Endothelial cell of umbilical vein (primary cell): ENCODE data around the gene PARD3B. TPM values are rescaled to one million over a fixed set of nuclear protein-coding genes. Genes with fewer than 3 reads are reported as not detected.

Source experiments
- BruUV-seq: library from RNA; stranded (reverse); fragments of 400-500 nt; replicated peaks from 2 replicates; lab custom pipeline; 2021; lab: Mats Ljungman, UMichigan
- CTCF ChIA-PET: fragments of 300-600, 350-600 bp; sonication (Branson Sonifier 250); formaldehyde crosslinking; loops from one replicate; lab custom pipeline; 2021; ENCODE audit warnings: antibody characterized with exemption, inconsistent platforms; lab: Charles Lee
- POLR2A ChIA-PET: fragments of 300-600, 350-600 bp; sonication (Branson Sonifier 250); formaldehyde crosslinking; loops from one replicate; lab custom pipeline; 2021; ENCODE audit warnings: antibody characterized with exemption, inconsistent platforms; lab: Charles Lee
- DNase-seq: peaks from one replicate; pipeline ENCODE4 v3.0.0-alpha.2; 2011; ENCODE audit warnings: low read depth, low spot score
- FAIRE-seq: peaks from 2 replicates; lab custom pipeline; 2011; peaks lifted over from hg19 to GRCh38; lab: Jason Lieb, UNC
- H2AFZ ChIP-seq: 2 replicates; pipeline ENCODE4 v1.6.0; 2012; ENCODE audit warnings: low read depth, low read length, control low read depth, inconsistent platforms
- H3K27ac ChIP-seq: 2 replicates; pipeline ENCODE4 v1.5.1; 2011; ENCODE audit warnings: low read depth, mild to moderate bottlenecking, control low read depth, low read length, moderate library complexity; ENCODE audit not compliant: insufficient read depth
- H3K27me3 ChIP-seq, 2 experiments: 2 replicates each; pipeline versions ENCODE4 v1.6.0 to v1.6.1; 2011; ENCODE audit warnings: low read length in 2 of 2, mixed read lengths in 1 of 2; ENCODE audit not compliant: control insufficient read depth in 2 of 2, insufficient read depth in 2 of 2
- H3K36me3 ChIP-seq, 2 experiments: 2 replicates in 1 of 2; 3 replicates in 1 of 2; pipeline ENCODE4 v1.5.1; 2011; ENCODE audit warnings: low read length in 2 of 2, mild to moderate bottlenecking in 1 of 2, moderate library complexity in 1 of 2; ENCODE audit not compliant: control insufficient read depth in 2 of 2, insufficient read depth in 2 of 2; ENCODE audit errors: extremely low read depth in 1 of 2
- H3K4me1 ChIP-seq: 3 replicates; pipeline ENCODE4 v1.5.1; 2011; ENCODE audit warnings: mild to moderate bottlenecking, low read length; ENCODE audit not compliant: control insufficient read depth, insufficient read depth; ENCODE audit errors: extremely low read depth
- H3K4me2 ChIP-seq: 2 replicates; pipeline ENCODE4 v1.6.1; 2011; ENCODE audit warnings: low read length, control low read depth, mixed read lengths; ENCODE audit not compliant: insufficient read depth
- H3K4me3 ChIP-seq, 3 experiments: fragments of 200-600 bp in 1 of 3; sonication (generic), shearing (Covaris generic) in 1 of 3; replicated peaks in 1 of 3; 2 replicates each; pipeline ENCODE4 v1.5.1; 2011 to 2016; ENCODE audit warnings: control low read depth in 3 of 3, low read length in 3 of 3, mild to moderate bottlenecking in 2 of 3, inconsistent platforms in 1 of 3, low read depth in 1 of 3, moderate library complexity in 1 of 3; ENCODE audit not compliant: insufficient read depth in 1 of 3
- H3K79me2 ChIP-seq: 2 replicates; pipeline ENCODE4 v1.6.0; 2012; ENCODE audit warnings: low read length, inconsistent platforms; ENCODE audit not compliant: control insufficient read depth, insufficient read depth
- H3K9ac ChIP-seq: replicated peaks from 2 replicates; pipeline ENCODE3; 2011; ENCODE audit warnings: low read length, control low read depth; ENCODE audit not compliant: insufficient read depth; ENCODE audit errors: extremely low read depth
- H3K9me1 ChIP-seq: replicated peaks from 3 replicates; pipeline ENCODE4 v1.6.0; 2011; ENCODE audit warnings: mild to moderate bottlenecking, low read length; ENCODE audit not compliant: control insufficient read depth, insufficient read depth; ENCODE audit errors: extremely low read depth
- H3K9me3 ChIP-seq: replicated peaks from 2 replicates; pipeline ENCODE4 v1.5.1; 2012; ENCODE audit warnings: low read length, inconsistent platforms; ENCODE audit not compliant: control insufficient read depth, insufficient read depth
- H4K20me1 ChIP-seq: replicated peaks from 2 replicates; pipeline ENCODE3; 2011; ENCODE audit warnings: mild to moderate bottlenecking, low read length; ENCODE audit not compliant: control insufficient read depth, insufficient read depth; ENCODE audit errors: extremely low read depth
- CTCF ChIP-seq, 2 donors: IDR thresholded peaks; 1 replicate in 1 of 2; 2 replicates in 1 of 2; pipeline ENCODE4 v1.5.1; 2011; ENCODE audit warnings: low read length in 2 of 2, mild to moderate bottlenecking in 2 of 2, moderate library complexity in 2 of 2, control low read depth in 1 of 2, inconsistent platforms in 1 of 2, low read depth in 1 of 2; ENCODE audit not compliant: insufficient read depth in 1 of 2; ENCODE audit errors: extremely low read depth in 1 of 2
- EZH2 ChIP-seq: IDR thresholded peaks from 2 replicates; pipeline ENCODE4 v1.6.1; 2012; ENCODE audit warnings: borderline replicate concordance, low read depth, mild to moderate bottlenecking, moderate library complexity, low read length, inconsistent platforms; ENCODE audit not compliant: severe bottlenecking
- FOS ChIP-seq: IDR thresholded peaks from 2 replicates; pipeline ENCODE4 v1.6.1; 2011; ENCODE audit warnings: mild to moderate bottlenecking, low read length, moderate library complexity, borderline replicate concordance; ENCODE audit not compliant: insufficient read depth
- JUN ChIP-seq: IDR thresholded peaks from 2 replicates; pipeline ENCODE4 v1.6.1; 2011; ENCODE audit warnings: borderline replicate concordance, low read depth; ENCODE audit not compliant: insufficient read length, insufficient read depth
- POLR2AphosphoS5 ChIP-seq: IDR thresholded peaks from 2 replicates; pipeline ENCODE4 v1.6.1; 2012; ENCODE audit warnings: low read depth, mild to moderate bottlenecking, control low read depth, low read length, moderate library complexity; ENCODE audit not compliant: insufficient read depth
- dilution Hi-C: fragments of 300-500 bp; cut with MboI; formaldehyde crosslinking; loops from one replicate; pipeline ENCODE4 v1.15.0; 2019; ENCODE audit warnings: low sequenced_read_pairs; ENCODE audit not compliant: extremely low pct_ligation_motif_present
- intact Hi-C: fragments of 100-400 bp; cut with micrococcal nuclease; formaldehyde crosslinking; loops from one replicate; pipeline ENCODE4 v1.10.0; 2022
- polyA plus RNA-seq, 4 experiments: library from polyadenylated mRNA; depleted of rRNA in 3 of 4; stranded (reverse) in 3 of 4; unstranded in 1 of 4; fragments of >200 nt; gene quantifications; 2 replicates each; pipeline versions ENCODE4 v1.2.1 to v1.2.3, GENCODE V29; 2011 to 2012; ENCODE audit warnings: missing spikeins in 1 of 4
- total RNA-seq: library from RNA; stranded (reverse); gene quantifications from 2 replicates; pipeline ENCODE4 v1.2.3, GENCODE V29; 2021

The PARD3B gene
- total and polyA plus RNA-seq, 2 donors (not counting 3 experiments of a cell fraction or from before 2014, with no cell fraction given), result 2.2 to 30.9 TPM

GRCh38 chr2:204842661-204843485 lies 297.6 kb downstream of the PARD3B start:
- Histone ChIP-seq H3K4me3 (peak overlapping the region in 1 of 3 experiments; percentile 15), H3K4me2 (peak overlapping the region; percentile 71), H3K9me3 (no peaks in the 10 kb centered on the region), H3K9me1 (no peaks in the 10 kb centered on the region), H3K27ac (peak overlapping the region; percentile 84), H3K9ac (peak overlapping the region; percentile 68), H3K27me3 (no peaks in the 10 kb centered on the region), H2AFZ (no peak overlapping the region), H4K20me1 (no peaks in the 10 kb centered on the region), H3K79me2 (no peaks in the 10 kb centered on the region), H3K4me1 (peaks cover 25% of the 10 kb centered on the region), H3K36me3 (no peaks in the 10 kb centered on the region)
- TSS peak; percentile 70 for BruUV-seq
- ChIA-PET POLR2A (interaction anchor here (0.8 to 1.6 kb wide), 2 partner anchors 199 to 839 kb away, joined by 3 to 5 read pairs; partner anchors contain the start of gene NRP2), CTCF (interaction anchor here (0.7 to 1.4 kb wide), 7 partner anchors 12 to 1083 kb away, joined by 3 to 10 read pairs (median 3); no protein-coding TSS in a partner anchor)
- no peak for TF ChIP-seq CTCF (IDR thresholded peaks at IDR 0.05; ENCODE audit: extremely low read depth in 1 of 2, insufficient read depth in 1 of 2, low read depth in 1 of 2, low read length in 2 of 2)
- TF ChIP-seq JUN, result peak; percentile 88
- peak; percentile 51 for TF ChIP-seq POLR2AphosphoS5
- TF ChIP-seq EZH2, result no peak
- peak; percentile 87 for TF ChIP-seq FOS
- dilution Hi-C loops (no loop called here), intact Hi-C loops (loop anchor here (1.0 to 10.0 kb wide), 6 partner anchors 48 to 578 kb away; partner anchors contain the start of gene PARD3B)
- FAIRE-seq (peak; percentile 97), DNase-seq (peak; percentile 92)
